ENCODE measurements around the gene C1QA.

The C1QA gene

DNA sequence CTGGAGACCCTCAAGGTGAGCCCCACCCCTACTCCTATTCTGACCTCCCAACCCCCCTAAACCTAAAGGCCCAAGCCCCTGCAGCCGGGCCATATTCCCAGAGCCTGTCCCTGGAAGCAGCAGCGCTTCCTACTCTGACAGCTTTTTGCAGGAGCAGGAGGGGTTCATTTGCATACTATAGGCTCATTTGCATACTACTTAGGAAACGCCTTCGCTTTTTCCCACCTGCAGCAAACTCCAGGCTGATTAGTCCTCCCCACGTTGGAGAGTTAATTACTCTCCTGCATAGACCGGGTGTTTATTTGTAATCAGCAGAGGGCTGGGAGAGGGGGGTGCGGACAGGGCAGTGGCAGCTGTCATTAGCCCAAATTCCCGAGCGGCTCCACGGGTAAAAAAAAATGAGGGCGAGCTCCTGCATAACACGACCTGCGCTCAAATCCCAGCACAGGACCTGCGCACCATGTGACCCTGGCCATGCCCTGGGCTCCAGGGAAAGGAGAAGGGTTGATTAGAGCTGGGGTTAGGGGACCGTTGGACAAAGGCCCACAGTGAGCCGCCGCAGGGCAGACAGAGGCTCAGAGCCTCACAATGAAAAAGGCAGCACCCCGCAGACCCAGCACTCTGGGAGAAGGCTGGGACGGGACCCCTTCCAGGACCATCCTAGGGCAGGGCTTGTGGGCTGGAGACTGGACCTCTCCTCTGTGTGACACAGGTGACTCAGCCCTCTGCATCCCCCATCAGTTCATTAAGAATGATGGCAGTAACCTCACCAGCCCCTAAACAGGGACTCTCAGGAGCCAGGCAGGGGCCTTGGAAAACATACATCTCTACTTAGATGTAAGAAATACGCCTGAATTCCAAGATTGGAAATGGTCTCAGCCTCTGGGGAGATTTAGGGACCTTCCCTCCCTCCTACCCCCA, 9.9 kb upstream of the C1QA start:
- no peaks in the 10 kb centered on the region for H3K9me3 ChIP-seq (ENCODE audit: severe bottlenecking)
- H3K4me3 ChIP-seq (ENCODE audit: low read depth, low read length): peak overlapping the region; percentile 11; the same call in 1 of the 2 replicates
- no peak for DNase-seq
- H3K27me3 ChIP-seq (ENCODE audit: insufficient read depth, low read depth, severe bottlenecking): no peaks in the 10 kb centered on the region
- H3K27ac ChIP-seq: peak overlapping the region; percentile 36; the same call in 1 of the 2 replicates
- TF ChIP-seq, protein P1, sequence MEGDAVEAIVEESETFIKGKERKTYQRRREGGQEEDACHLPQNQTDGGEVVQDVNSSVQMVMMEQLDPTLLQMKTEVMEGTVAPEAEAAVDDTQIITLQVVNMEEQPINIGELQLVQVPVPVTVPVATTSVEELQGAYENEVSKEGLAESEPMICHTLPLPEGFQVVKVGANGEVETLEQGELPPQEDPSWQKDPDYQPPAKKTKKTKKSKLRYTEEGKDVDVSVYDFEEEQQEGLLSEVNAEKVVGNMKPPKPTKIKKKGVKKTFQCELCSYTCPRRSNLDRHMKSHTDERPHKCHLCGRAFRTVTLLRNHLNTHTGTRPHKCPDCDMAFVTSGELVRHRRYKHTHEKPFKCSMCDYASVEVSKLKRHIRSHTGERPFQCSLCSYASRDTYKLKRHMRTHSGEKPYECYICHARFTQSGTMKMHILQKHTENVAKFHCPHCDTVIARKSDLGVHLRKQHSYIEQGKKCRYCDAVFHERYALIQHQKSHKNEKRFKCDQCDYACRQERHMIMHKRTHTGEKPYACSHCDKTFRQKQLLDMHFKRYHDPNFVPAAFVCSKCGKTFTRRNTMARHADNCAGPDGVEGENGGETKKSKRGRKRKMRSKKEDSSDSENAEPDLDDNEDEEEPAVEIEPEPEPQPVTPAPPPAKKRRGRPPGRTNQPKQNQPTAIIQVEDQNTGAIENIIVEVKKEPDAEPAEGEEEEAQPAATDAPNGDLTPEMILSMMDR (IDR thresholded peaks at IDR 0.05; ENCODE audit: low read depth, low read length): no peak
- no peaks in the 10 kb centered on the region for H3K36me3 ChIP-seq

DNA sequence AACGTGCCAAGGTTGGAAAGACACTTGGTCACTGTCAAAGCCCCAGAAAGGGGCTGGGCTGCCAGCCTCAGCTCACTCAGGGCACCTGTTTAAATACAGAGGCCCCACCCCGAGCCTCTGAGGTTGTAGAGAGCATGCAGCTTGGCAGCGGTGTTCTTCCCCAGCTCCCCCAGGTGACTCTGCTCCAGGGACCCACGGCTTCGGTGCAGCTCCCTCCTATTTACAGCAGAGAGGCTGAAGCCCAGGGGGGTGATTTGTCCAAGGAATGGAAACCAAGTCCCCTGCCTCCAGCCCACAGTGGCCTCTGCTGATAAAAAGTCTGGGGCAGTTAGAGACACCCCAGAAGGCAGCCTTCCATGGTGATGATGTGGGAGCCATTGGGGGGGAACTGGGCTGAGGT, 9.1 kb upstream of the C1QA start:
- Histone ChIP-seq H3K27ac (no peak overlapping the region), H3K4me3 (ENCODE audit: low read depth, low read length) (no peak overlapping the region), H3K36me3 (no peaks in the 10 kb centered on the region), H3K9me3 (ENCODE audit: severe bottlenecking) (no peaks in the 10 kb centered on the region), H3K27me3 (ENCODE audit: insufficient read depth, low read depth, severe bottlenecking) (no peaks in the 10 kb centered on the region)
- TF ChIP-seq, protein P1 (IDR thresholded peaks at IDR 0.05; ENCODE audit: low read depth, low read length): no peak
- no peak for DNase-seq

DNA sequence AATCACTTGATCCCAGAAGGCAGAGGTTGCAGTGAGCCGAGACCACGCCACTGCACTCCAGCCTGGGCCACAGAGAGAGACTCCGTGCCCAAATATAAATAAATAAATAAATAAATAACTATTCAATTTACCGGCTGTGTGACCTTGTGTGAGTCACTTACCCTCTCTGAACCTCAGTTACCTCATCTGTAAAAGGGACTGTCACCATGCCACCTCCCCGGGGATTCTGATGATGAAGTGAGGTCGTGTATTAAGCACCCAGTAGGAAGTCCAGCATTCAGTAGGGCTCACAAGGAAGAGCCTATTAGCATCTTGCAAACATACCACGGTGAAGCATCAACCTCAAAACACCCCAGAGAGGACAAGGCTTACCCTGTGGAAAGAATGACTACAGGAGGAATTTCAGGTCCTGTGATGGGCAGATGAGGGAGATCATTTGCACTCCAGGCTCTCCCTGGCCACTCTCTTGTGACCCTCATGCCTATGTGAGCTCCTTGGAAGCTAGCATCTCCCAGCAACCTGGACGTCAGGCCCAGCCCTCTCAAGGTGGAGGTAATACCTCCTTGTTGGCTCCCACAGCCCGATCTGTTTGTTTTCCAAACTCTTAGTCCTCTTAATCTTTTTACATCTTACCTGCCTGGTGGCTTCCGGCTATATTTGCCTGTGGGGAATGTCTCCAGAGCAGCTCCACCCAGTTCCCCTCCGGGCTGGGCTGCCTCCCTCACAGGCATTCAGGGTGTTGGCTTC, 7.6 kb upstream of the C1QA start:
- Histone ChIP-seq H3K9me3 (ENCODE audit: severe bottlenecking) (no peaks in the 10 kb centered on the region), H3K27ac (no peak overlapping the region), H3K27me3 (ENCODE audit: insufficient read depth, low read depth, severe bottlenecking) (no peaks in the 10 kb centered on the region), H3K36me3 (no peaks in the 10 kb centered on the region), H3K4me3 (ENCODE audit: low read depth, low read length) (no peak overlapping the region)
- DNase-seq: no peak
- TF ChIP-seq, protein P1 (IDR thresholded peaks at IDR 0.05; ENCODE audit: low read depth, low read length): no peak

DNA sequence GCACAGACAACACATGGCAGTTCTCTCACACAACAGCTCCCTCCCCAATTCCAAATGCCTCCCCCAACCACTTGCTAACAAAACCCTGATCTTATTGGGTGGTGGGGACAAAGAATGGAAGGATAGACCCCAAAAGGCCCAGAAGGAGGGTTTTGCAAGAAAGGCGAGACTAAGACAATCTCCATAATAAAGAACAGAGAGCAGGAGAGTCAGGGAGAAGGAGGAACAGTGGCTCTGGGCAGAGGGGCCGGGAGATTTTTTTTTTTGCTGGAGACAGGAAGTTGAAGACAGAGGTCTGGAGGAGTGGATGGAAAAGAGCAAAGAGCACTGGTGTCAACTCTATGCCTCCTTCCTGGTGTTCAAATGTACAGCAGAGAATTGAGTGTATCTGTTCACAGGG, 6.5 kb upstream of the C1QA start:
- TF ChIP-seq, protein P1 (IDR thresholded peaks at IDR 0.05; ENCODE audit: low read depth, low read length): no peak
- no peaks in the 10 kb centered on the region for H3K27me3 ChIP-seq (ENCODE audit: insufficient read depth, low read depth, severe bottlenecking)
- H3K4me3 ChIP-seq (ENCODE audit: low read depth, low read length): no peak overlapping the region
- DNase-seq: no peak
- H3K27ac ChIP-seq: no peak overlapping the region
- no peaks in the 10 kb centered on the region for H3K9me3 ChIP-seq (ENCODE audit: severe bottlenecking)
- no peaks in the 10 kb centered on the region for H3K36me3 ChIP-seq

- H3K27me3 ChIP-seq (ENCODE audit: insufficient read depth, low read depth, severe bottlenecking): no peaks in the 10 kb centered on the region
- H3K9me3 ChIP-seq (ENCODE audit: severe bottlenecking): no peaks in the 10 kb centered on the region
- H3K27ac ChIP-seq: no peak overlapping the region
- TF ChIP-seq, protein P1 (IDR thresholded peaks at IDR 0.05; ENCODE audit: low read depth, low read length): no peak
- H3K4me3 ChIP-seq (ENCODE audit: low read depth, low read length): no peak overlapping the region
- no peaks in the 10 kb centered on the region for H3K36me3 ChIP-seq
- no peak for DNase-seq
These were observed 2.5 kb upstream of the C1QA start for GRCh38 chr1:22633697-22634463.
